ENCODE measurements around the gene REEP5. TPM values are rescaled to one million over a fixed set of nuclear protein-coding genes. Genes with fewer than 3 reads are reported as not detected.

Gene REEP5
- total RNA-seq, 1 experiment from 2014 or later, result 65.2 TPM

DNA sequence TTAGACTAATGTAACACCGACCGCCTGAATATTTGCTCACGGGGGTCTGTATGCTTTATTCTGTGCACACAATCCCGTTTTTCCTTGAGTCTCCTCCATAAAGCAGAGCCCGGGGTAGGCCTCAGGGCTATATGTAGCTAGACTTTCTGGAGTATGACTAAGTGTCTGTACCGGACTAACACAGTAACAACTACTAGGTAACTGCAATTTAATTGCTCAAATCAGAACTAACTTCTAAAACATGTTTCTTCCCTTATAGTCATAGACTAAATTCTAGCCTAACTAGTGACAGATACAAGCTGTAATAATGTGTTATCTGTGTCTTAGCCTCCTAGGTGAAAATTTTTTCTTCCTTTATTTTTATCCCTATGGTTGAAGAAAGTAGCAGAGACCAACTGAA lies 2.1 kb downstream of the REEP5 start:
- intact Hi-C loops (cut with micrococcal nuclease), result loop anchor here (5.0 kb wide), 2 partner anchors 43 to 58 kb away; partner anchors contain the start of gene SRP19
- TF ChIP-seq, protein P1, sequence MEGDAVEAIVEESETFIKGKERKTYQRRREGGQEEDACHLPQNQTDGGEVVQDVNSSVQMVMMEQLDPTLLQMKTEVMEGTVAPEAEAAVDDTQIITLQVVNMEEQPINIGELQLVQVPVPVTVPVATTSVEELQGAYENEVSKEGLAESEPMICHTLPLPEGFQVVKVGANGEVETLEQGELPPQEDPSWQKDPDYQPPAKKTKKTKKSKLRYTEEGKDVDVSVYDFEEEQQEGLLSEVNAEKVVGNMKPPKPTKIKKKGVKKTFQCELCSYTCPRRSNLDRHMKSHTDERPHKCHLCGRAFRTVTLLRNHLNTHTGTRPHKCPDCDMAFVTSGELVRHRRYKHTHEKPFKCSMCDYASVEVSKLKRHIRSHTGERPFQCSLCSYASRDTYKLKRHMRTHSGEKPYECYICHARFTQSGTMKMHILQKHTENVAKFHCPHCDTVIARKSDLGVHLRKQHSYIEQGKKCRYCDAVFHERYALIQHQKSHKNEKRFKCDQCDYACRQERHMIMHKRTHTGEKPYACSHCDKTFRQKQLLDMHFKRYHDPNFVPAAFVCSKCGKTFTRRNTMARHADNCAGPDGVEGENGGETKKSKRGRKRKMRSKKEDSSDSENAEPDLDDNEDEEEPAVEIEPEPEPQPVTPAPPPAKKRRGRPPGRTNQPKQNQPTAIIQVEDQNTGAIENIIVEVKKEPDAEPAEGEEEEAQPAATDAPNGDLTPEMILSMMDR (IDR thresholded peaks at IDR 0.05; ENCODE audit: unreplicated experiment), result no peak
- Mint-ChIP-seq H3K4me3 (ENCODE audit: unreplicated experiment) (peak overlapping the region; percentile 99), H3K9me3 (ENCODE audit: unreplicated experiment) (no peaks in the 10 kb centered on the region), H3K27me3 (ENCODE audit: insufficient read depth, unreplicated experiment) (no peaks in the 10 kb centered on the region), H3K36me3 (ENCODE audit: insufficient read depth, unreplicated experiment) (peaks cover 39% of the 10 kb centered on the region), H3K4me1 (ENCODE audit: insufficient read depth, unreplicated experiment) (peaks cover 33% of the 10 kb centered on the region), H3K27ac (ENCODE audit: low read depth, unreplicated experiment) (no peak overlapping the region)
- ChIA-PET CTCF (interaction anchor here (2.1 to 2.3 kb wide), 2 partner anchors 12 to 47 kb away, joined by 6 to 10 read pairs; no protein-coding TSS in a partner anchor), POLR2A (interaction anchor here (0.8 to 4.2 kb wide), 13 partner anchors 7 to 182 kb away, joined by 3 to 26 read pairs (median 11); partner anchors contain the start of genes APC, DCP2 and SRP19)
- no peak for DNase-seq (ENCODE audit: unreplicated experiment)
- TSS peak; percentile 37 for BruUV-seq (replicated peaks)

DNA sequence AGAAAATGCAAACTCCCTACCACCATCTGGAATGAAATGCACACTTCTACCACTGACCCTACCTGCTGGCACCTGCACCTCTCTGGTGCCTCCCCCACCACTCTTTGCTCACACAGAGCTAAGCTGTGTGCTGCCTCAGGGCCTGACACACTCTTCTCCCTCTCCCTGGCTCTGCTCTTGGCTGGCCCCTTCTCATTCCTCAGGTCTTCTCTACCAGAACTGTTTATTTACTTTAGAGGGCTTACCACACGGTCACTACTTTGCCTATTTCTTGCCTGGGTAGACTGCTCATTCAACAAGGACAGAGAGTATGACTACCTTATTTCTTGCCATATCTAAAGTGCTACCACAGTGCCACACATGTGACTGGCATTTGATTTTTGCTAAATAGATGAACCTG lies 3.3 kb downstream of the REEP5 start:
- CTCF ChIA-PET, result no interaction called here
- BruUV-seq (replicated peaks), result no TSS peak
- Mint-ChIP-seq H3K27me3 (ENCODE audit: insufficient read depth, unreplicated experiment) (no peaks in the 10 kb centered on the region), H3K4me1 (ENCODE audit: insufficient read depth, unreplicated experiment) (peaks cover 33% of the 10 kb centered on the region), H3K27ac (ENCODE audit: low read depth, unreplicated experiment) (no peak overlapping the region), H3K36me3 (ENCODE audit: insufficient read depth, unreplicated experiment) (peaks cover 47% of the 10 kb centered on the region), H3K4me3 (ENCODE audit: unreplicated experiment) (no peak overlapping the region), H3K9me3 (ENCODE audit: unreplicated experiment) (no peaks in the 10 kb centered on the region)
- DNase-seq (ENCODE audit: unreplicated experiment), result no peak
- TF ChIP-seq, protein P1 (IDR thresholded peaks at IDR 0.05; ENCODE audit: unreplicated experiment), result no peak
- POLR2A ChIA-PET, result no interaction called here
- intact Hi-C loops (cut with micrococcal nuclease), result no loop called here

DNA sequence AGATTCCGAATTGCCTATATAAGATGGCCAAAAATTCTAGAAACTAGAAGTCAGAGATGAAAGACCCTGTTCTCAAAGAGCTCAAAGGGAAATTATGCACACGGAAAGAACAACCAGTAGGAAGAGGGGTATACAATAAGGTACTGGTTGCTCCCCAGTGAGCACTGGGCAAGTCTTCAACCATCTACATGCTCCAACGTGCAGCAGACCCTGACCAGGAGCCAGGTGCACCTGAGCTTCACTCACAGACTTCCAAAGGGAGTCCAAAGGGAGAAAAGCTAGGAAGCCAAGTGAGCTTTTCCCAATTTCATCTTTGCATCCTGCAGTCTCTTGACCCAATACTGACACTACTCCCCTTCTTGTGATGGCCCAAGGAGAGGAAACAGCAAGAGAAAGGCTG lies 3.9 kb downstream of the REEP5 start:
- H3K27ac Mint-ChIP-seq (ENCODE audit: low read depth, unreplicated experiment), result no peak overlapping the region
- ChIA-PET POLR2A (no interaction called here), CTCF (no interaction called here)
- no TSS peak for BruUV-seq (replicated peaks)
- no peak for DNase-seq (ENCODE audit: unreplicated experiment)
- H3K27me3 Mint-ChIP-seq (ENCODE audit: insufficient read depth, unreplicated experiment), result no peaks in the 10 kb centered on the region
- H3K9me3 Mint-ChIP-seq (ENCODE audit: unreplicated experiment), result no peaks in the 10 kb centered on the region
- H3K4me1 Mint-ChIP-seq (ENCODE audit: insufficient read depth, unreplicated experiment), result peaks cover 32% of the 10 kb centered on the region
- H3K36me3 Mint-ChIP-seq (ENCODE audit: insufficient read depth, unreplicated experiment), result peaks cover 53% of the 10 kb centered on the region
- TF ChIP-seq, protein P1 (IDR thresholded peaks at IDR 0.05; ENCODE audit: unreplicated experiment), result no peak
- intact Hi-C loops (cut with micrococcal nuclease), result no loop called here
- H3K4me3 Mint-ChIP-seq (ENCODE audit: unreplicated experiment), result no peak overlapping the region

DNA sequence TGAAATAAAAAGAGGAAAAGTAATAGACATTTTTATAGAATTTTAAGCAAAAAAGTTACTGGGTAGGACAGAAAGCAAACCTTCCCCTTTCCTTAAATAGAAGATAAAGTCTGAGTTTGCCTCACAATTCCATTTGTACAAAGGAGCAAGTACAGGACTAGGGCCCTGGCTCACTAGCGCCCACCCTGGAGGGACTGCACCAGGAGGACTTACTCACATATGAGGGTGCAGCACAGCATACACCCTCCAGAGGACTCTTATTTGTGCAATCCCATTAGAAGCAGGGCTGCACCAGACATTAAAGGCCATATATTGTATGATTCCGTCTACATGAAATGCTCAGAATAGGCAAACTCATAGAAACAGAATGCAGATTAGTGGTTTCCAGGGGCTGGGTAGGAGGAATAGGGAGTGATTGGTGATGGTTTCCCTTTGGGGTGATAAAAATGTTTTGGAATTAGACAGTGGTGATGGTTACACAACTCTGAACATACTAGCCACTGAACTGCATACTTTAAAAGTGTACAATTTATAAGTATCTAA lies 4.5 kb downstream of the REEP5 start:
- no peaks in the 10 kb centered on the region for H3K27me3 Mint-ChIP-seq (ENCODE audit: insufficient read depth, unreplicated experiment)
- peaks cover 32% of the 10 kb centered on the region for H3K4me1 Mint-ChIP-seq (ENCODE audit: insufficient read depth, unreplicated experiment)
- intact Hi-C loops (cut with micrococcal nuclease), result no loop called here
- TF ChIP-seq, protein P1 (IDR thresholded peaks at IDR 0.05; ENCODE audit: unreplicated experiment), result no peak
- H3K4me3 Mint-ChIP-seq (ENCODE audit: unreplicated experiment), result no peak overlapping the region
- no peaks in the 10 kb centered on the region for H3K9me3 Mint-ChIP-seq (ENCODE audit: unreplicated experiment)
- H3K36me3 Mint-ChIP-seq (ENCODE audit: insufficient read depth, unreplicated experiment), result peaks cover 59% of the 10 kb centered on the region
- H3K27ac Mint-ChIP-seq (ENCODE audit: low read depth, unreplicated experiment), result peak overlapping the region; percentile 23
- ChIA-PET POLR2A (no interaction called here), CTCF (no interaction called here)
- no peak for DNase-seq (ENCODE audit: unreplicated experiment)
- no TSS peak for BruUV-seq (replicated peaks)
